ENCODE data around the gene LSM7. TPM values are rescaled to one million over a fixed set of nuclear protein-coding genes. Genes with fewer than 3 reads are reported as not detected.

Gene LSM7
- total RNA-seq, 3 donors from 2014 or later: 95.1 to 188 (median 125) TPM

GRCh38 chr19:2319551-2319950 is 8.8 kb downstream of the LSM7 start:
- Histone ChIP-seq H3K9me3 (peaks cover 12 to 15% of the 10 kb centered on the region in 2 donors), H3K4me3 (no peak overlapping the region), H3K27me3 (no peaks in the 10 kb centered on the region), H3K36me3 (no peaks in the 10 kb centered on the region), H3K27ac (no peak overlapping the region), H3K4me1 (no peaks in the 10 kb centered on the region)
- intact Hi-C loops (cut with DNase I; ENCODE audit: low total_unique reads): no loop called here
- TF ChIP-seq CTCF (IDR thresholded peaks at IDR 0.05) (no peak), POLR2AphosphoS5 (IDR thresholded peaks at IDR 0.05) (no peak), POLR2A (IDR thresholded peaks at IDR 0.05) (no peak)
- no peak for DNase-seq (ENCODE audit: low spot score in 2 of 2)

- intact Hi-C loops (cut with DNase I; ENCODE audit: low total_unique reads): no loop called here
- Histone ChIP-seq H3K27me3 (no peaks in the 10 kb centered on the region), H3K27ac (no peak overlapping the region), H3K4me1 (no peaks in the 10 kb centered on the region), H3K9me3 (peaks cover 14 to 19% of the 10 kb centered on the region in 2 donors), H3K36me3 (no peaks in the 10 kb centered on the region), H3K4me3 (no peak overlapping the region)
- TF ChIP-seq CTCF (IDR thresholded peaks at IDR 0.05) (no peak), POLR2AphosphoS5 (IDR thresholded peaks at IDR 0.05) (no peak), POLR2A (IDR thresholded peaks at IDR 0.05) (no peak)
- no peak for DNase-seq (ENCODE audit: low spot score in 2 of 2)
These were observed 9.5 kb downstream of the LSM7 start for GRCh38 chr19:2318923-2319322.

GRCh38 chr19:2317756-2318155 is 10.6 kb downstream of the LSM7 start:
- H3K4me3 ChIP-seq: no peak overlapping the region
- DNase-seq (ENCODE audit: low spot score in 2 of 2): no peak
- TF ChIP-seq POLR2A (IDR thresholded peaks at IDR 0.05) (no peak), CTCF (IDR thresholded peaks at IDR 0.05) (no peak), POLR2AphosphoS5 (IDR thresholded peaks at IDR 0.05) (no peak)
- H3K9me3 ChIP-seq: peaks cover 14 to 19% of the 10 kb centered on the region in 2 donors
- intact Hi-C loops (cut with DNase I; ENCODE audit: low total_unique reads): no loop called here
- H3K27me3 ChIP-seq: peaks cover 5 to 9% of the 10 kb centered on the region in 2 donors
- no peaks in the 10 kb centered on the region for H3K36me3 ChIP-seq
- H3K4me1 ChIP-seq: no peaks in the 10 kb centered on the region
- no peak overlapping the region for H3K27ac ChIP-seq

- TF ChIP-seq POLR2A (IDR thresholded peaks at IDR 0.05) (no peak), CTCF (IDR thresholded peaks at IDR 0.05) (no peak), POLR2AphosphoS5 (IDR thresholded peaks at IDR 0.05) (no peak)
- Histone ChIP-seq H3K27ac (no peak overlapping the region), H3K36me3 (no peaks in the 10 kb centered on the region), H3K9me3 (peaks cover 14 to 19% of the 10 kb centered on the region in 2 donors), H3K27me3 (peaks cover 9 to 13% of the 10 kb centered on the region in 2 donors), H3K4me3 (no peak overlapping the region), H3K4me1 (no peaks in the 10 kb centered on the region)
- intact Hi-C loops (cut with DNase I; ENCODE audit: low total_unique reads): no loop called here
- no peak for DNase-seq (ENCODE audit: low spot score in 2 of 2)
These were observed 11.1 kb downstream of the LSM7 start for GRCh38 chr19:2317300-2317699.

GRCh38 chr19:2315818-2316353 is 12.5 kb downstream of the LSM7 start:
- Histone ChIP-seq H3K4me3 (no peak overlapping the region), H3K27me3 (peaks cover 9 to 17% of the 10 kb centered on the region in 2 donors), H3K9me3 (peaks cover 14 to 19% of the 10 kb centered on the region in 2 donors), H3K27ac (no peak overlapping the region), H3K4me1 (no peaks in the 10 kb centered on the region), H3K36me3 (no peaks in the 10 kb centered on the region)
- DNase-seq (ENCODE audit: low spot score in 2 of 2): no peak
- TF ChIP-seq CTCF (IDR thresholded peaks at IDR 0.05): no peak
- TF ChIP-seq POLR2AphosphoS5 (IDR thresholded peaks at IDR 0.05): no peak
- no peak for TF ChIP-seq POLR2A (IDR thresholded peaks at IDR 0.05)
- intact Hi-C loops (cut with DNase I; ENCODE audit: low total_unique reads): no loop called here

Data from breast epithelium (tissue), 4 donors.